HG03558 (cell line): Measurements from ENCODE around the gene PDE2A.
"Not testable (repeated sequence)": the region's sequence is repeated elsewhere in the genome, so short reads cannot be mapped to it uniquely, and the experiment has no call there.

ENCODE experiments used
- ATAC-seq: cut with Tn5 transposase; IDR thresholded peaks from one replicate; pipeline ENCODE4 v1.9.1; 2021; ENCODE audit warnings: moderate number of reproducible peaks; ENCODE audit not compliant: unreplicated experiment; ENCODE audit errors: extremely low read depth

The PDE2A gene

GRCh38 chr11:72581067-72581466, 93.2 kb downstream of the PDE2A start:
- ATAC-seq, result no peak

GRCh38 chr11:72580642-72580950, 93.6 kb downstream of the PDE2A start:
- ATAC-seq, result no peak

- no peak for ATAC-seq
Measured at GRCh38 chr11:72579816-72580641, 94.2 kb downstream of the PDE2A start.

GRCh38 chr11:72578991-72579815, 95.0 kb downstream of the PDE2A start:
- ATAC-seq, result no peak

GRCh38 chr11:72578566-72578965, 95.7 kb downstream of the PDE2A start:
- no peak for ATAC-seq

- ATAC-seq, result no peak
Measured at GRCh38 chr11:72578051-72578450, 96.2 kb downstream of the PDE2A start.

GRCh38 chr11:72577271-72577721, 96.9 kb downstream of the PDE2A start:
- ATAC-seq, result no peak

- ATAC-seq, result no peak
Measured at GRCh38 chr11:72576661-72577060, 97.6 kb downstream of the PDE2A start.

GRCh38 chr11:72576243-72576595, 98.0 kb downstream of the PDE2A start:
- ATAC-seq, result no peak

GRCh38 chr11:72575533-72576242, 98.5 kb downstream of the PDE2A start:
- ATAC-seq, result no peak

- ATAC-seq, result no peak
Measured at GRCh38 chr11:72574548-72575460, 99.4 kb downstream of the PDE2A start.

GRCh38 chr11:72573855-72574445, 100.3 kb downstream of the PDE2A start:
- ATAC-seq, result no peak

GRCh38 chr11:72573072-72573854, 101.0 kb downstream of the PDE2A start:
- ATAC-seq, result no peak

- ATAC-seq, result not testable (repeated sequence)
Measured at GRCh38 chr11:72572540-72572939, 101.7 kb downstream of the PDE2A start.

GRCh38 chr11:72570893-72571661, 103.1 kb downstream of the PDE2A start:
- ATAC-seq, result no peak

GRCh38 chr11:72569966-72570892, 104.0 kb downstream of the PDE2A start:
- ATAC-seq, result no peak

GRCh38 chr11:72568861-72569260, 105.4 kb downstream of the PDE2A start:
- no peak for ATAC-seq
